Measurements from ENCODE around the gene SH3D21. TPM values are rescaled to one million over a fixed set of nuclear protein-coding genes. Genes with fewer than 3 reads are reported as not detected.

The SH3D21 gene
- total and polyA plus RNA-seq, 4 donors, result 9.0 to 16.6 (median 11.7) TPM

- Histone ChIP-seq H3K27ac (ENCODE audit: low read depth in 1 of 2, low read length in 1 of 2) (peak overlapping the region in 1 of 2 donors; percentile 39), H3K4me3 (no peak overlapping the region), H3K4me1 (ENCODE audit: control insufficient read depth in 5 of 5, insufficient read depth in 5 of 5, low read length in 5 of 5) (peaks cover 0 to 6% (median 3%) of the 10 kb centered on the region in 5 donors), H3K27me3 (ENCODE audit: control insufficient read depth in 3 of 3, insufficient read depth in 3 of 3, low read length in 2 of 3) (no peaks in the 10 kb centered on the region), H3K9me3 (ENCODE audit: control insufficient read depth in 4 of 4, insufficient read depth in 3 of 4, low read length in 3 of 4) (no peaks in the 10 kb centered on the region), H3K36me3 (ENCODE audit: control insufficient read depth in 4 of 4, insufficient read depth in 4 of 4, low read length in 4 of 4) (peaks cover 41 to 48% (median 42%) of the 10 kb centered on the region in 4 donors), H3K9ac (ENCODE audit: insufficient read depth in 1 of 2, low read length in 2 of 2) (no peak overlapping the region)
- DNase-seq (no peak), ATAC-seq (ENCODE audit: insufficient read depth, low FRiP score) (no peak)
- whole genome bisulfite sequencing, 2 donors, result 84 to 90% methylated on average over 1 of the region's 1 CpG
- TF ChIP-seq CTCF (IDR thresholded peaks at IDR 0.05; ENCODE audit: control extremely low read depth, extremely low read depth), result no peak
These were observed 4.9 kb upstream of the SH3D21 start for GRCh38 chr1:36301220-36301619.

- no peak overlapping the region for H3K9ac ChIP-seq (ENCODE audit: insufficient read depth in 1 of 2, low read length in 2 of 2)
- no peak for TF ChIP-seq CTCF (IDR thresholded peaks at IDR 0.05; ENCODE audit: control extremely low read depth, extremely low read depth)
- peaks cover 0 to 15% (median 3%) of the 10 kb centered on the region in 5 donors for H3K4me1 ChIP-seq (ENCODE audit: control insufficient read depth in 5 of 5, insufficient read depth in 5 of 5, low read length in 5 of 5)
- H3K27ac ChIP-seq (ENCODE audit: low read depth in 1 of 2, low read length in 1 of 2), result no peak overlapping the region
- no peak overlapping the region for H3K4me3 ChIP-seq
- H3K9me3 ChIP-seq (ENCODE audit: control insufficient read depth in 4 of 4, insufficient read depth in 3 of 4, low read length in 3 of 4), result no peaks in the 10 kb centered on the region
- 83 to 91% methylated on average over 5 of the region's 5 CpGs for WGBS, 2 donors
- no peaks in the 10 kb centered on the region for H3K27me3 ChIP-seq (ENCODE audit: control insufficient read depth in 3 of 3, insufficient read depth in 3 of 3, low read length in 2 of 3)
- ATAC-seq (ENCODE audit: insufficient read depth, low FRiP score), result no peak
- H3K36me3 ChIP-seq (ENCODE audit: control insufficient read depth in 4 of 4, insufficient read depth in 4 of 4, low read length in 4 of 4), result peaks cover 32 to 36% (median 35%) of the 10 kb centered on the region in 4 donors
- no peak for DNase-seq
These were observed 2.9 kb upstream of the SH3D21 start for GRCh38 chr1:36303244-36303643.

GRCh38 chr1:36303650-36304360 is 2.4 kb upstream of the SH3D21 start:
- no peak for TF ChIP-seq CTCF (IDR thresholded peaks at IDR 0.05; ENCODE audit: control extremely low read depth, extremely low read depth)
- ATAC-seq (ENCODE audit: insufficient read depth, low FRiP score) (no peak), DNase-seq (no peak)
- peaks cover 0 to 15% (median 3%) of the 10 kb centered on the region in 5 donors for H3K4me1 ChIP-seq (ENCODE audit: control insufficient read depth in 5 of 5, insufficient read depth in 5 of 5, low read length in 5 of 5)
- H3K27me3 ChIP-seq (ENCODE audit: control insufficient read depth in 3 of 3, insufficient read depth in 3 of 3, low read length in 2 of 3), result no peaks in the 10 kb centered on the region
- no peak overlapping the region for H3K4me3 ChIP-seq
- H3K27ac ChIP-seq (ENCODE audit: low read depth in 1 of 2, low read length in 1 of 2), result no peak overlapping the region
- H3K9ac ChIP-seq (ENCODE audit: insufficient read depth in 1 of 2, low read length in 2 of 2), result no peak overlapping the region
- 93% methylated on average over 23 of the region's 23 CpGs for WGBS, 2 donors
- H3K9me3 ChIP-seq (ENCODE audit: control insufficient read depth in 4 of 4, insufficient read depth in 3 of 4, low read length in 3 of 4), result no peaks in the 10 kb centered on the region
- H3K36me3 ChIP-seq (ENCODE audit: control insufficient read depth in 4 of 4, insufficient read depth in 4 of 4, low read length in 4 of 4), result peaks cover 28 to 36% (median 31%) of the 10 kb centered on the region in 4 donors

Measured in lung (tissue), 12 donors.